GM11168 (cell line): ENCODE results near the gene RTN3.
"Not testable (repeated sequence)": the region's sequence is repeated elsewhere in the genome, so short reads cannot be mapped to it uniquely, and the experiment has no call there.

Experiments used
- in situ Hi-C: fragments of 300-500 bp; cut with MboI; formaldehyde crosslinking; loops from one replicate; pipeline ENCODE4 v1.12.0; 2022; ENCODE audit warnings: low sequenced_read_pairs; ENCODE audit not compliant: unreplicated experiment

The RTN3 gene

GRCh38 chr11:63681321-63682065 lies at the start of gene RTN3:
Gene RTN3 (plus strand): TSS chr11:63681500. CDS start chr11:63681637, 137 bp downstream.
- in situ Hi-C loops: no loop called here

- in situ Hi-C loops: no loop called here
These were observed 45.4 kb upstream of the RTN3 start for GRCh38 chr11:63635762-63636465.

DNA sequence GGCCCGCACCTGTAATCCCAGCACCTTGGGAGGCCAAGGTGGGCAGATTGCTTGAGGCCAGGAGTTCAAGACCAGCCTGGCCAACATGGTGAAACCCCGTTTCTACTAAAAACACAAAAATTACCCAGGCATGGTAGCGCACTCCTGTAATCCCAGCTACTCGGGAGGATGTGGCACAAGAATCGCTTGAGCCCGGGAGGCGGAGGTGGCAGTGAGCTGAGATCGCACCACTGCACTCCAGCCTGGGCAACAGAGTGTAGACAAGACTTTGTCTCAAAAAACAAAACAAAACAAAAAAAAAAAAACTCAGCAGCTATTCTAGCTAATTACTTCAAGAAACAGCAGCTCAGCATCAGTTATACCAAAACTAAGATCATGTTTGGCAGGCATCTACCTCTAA lies 42.9 kb upstream of the RTN3 start:
- in situ Hi-C loops: not testable (repeated sequence)

- in situ Hi-C loops: no loop called here
These were observed 42.0 kb upstream of the RTN3 start for GRCh38 chr11:63639199-63639832.

- in situ Hi-C loops: loop anchor here (5.0 kb wide), 1 partner anchor 164 kb away; no protein-coding TSS in a partner anchor
These were observed 39.6 kb upstream of the RTN3 start for GRCh38 chr11:63641727-63642126.

DNA sequence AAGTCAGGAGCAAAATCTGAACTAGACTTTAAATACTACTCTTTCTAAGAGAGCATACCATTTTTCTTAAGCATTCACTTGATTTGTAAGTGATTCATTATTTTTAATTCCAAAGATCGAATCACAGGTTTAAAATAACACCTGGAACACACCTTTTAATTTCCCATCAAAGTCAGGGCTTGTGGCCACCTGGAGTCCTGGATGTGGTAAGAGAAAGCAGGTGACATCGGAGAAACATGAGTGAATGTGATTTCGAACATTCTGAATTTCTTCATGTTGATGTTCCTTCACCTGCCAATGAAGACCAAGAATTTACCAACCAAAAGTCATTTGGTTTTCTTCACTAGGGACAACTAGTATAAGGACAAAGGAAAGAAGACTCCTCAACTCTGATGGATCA lies 38.1 kb upstream of the RTN3 start:
- in situ Hi-C loops: loop anchor here (5.0 kb wide), 1 partner anchor 166 kb away; no protein-coding TSS in a partner anchor

DNA sequence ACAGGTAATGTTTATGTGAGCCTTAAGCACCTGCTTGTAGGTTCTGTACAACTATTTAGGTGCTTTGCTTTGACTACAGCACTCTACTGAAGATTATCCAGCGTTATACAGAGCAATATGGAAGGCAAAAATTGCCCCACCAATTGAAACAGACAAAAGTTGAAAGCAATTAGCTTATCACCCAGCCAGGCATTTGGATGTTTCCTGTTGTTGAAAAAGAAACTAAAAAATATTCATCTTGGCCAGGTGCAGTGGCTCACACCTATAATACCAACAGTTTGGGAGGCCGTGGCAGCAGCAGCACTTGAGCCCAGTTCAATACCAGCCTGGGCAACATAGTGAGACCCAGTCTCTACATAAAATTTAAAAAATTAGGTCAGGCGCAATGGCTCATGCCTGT lies 28.6 kb upstream of the RTN3 start:
- in situ Hi-C loops: no loop called here

- in situ Hi-C loops: no loop called here
These were observed 20.3 kb upstream of the RTN3 start for GRCh38 chr11:63660972-63661371.

DNA sequence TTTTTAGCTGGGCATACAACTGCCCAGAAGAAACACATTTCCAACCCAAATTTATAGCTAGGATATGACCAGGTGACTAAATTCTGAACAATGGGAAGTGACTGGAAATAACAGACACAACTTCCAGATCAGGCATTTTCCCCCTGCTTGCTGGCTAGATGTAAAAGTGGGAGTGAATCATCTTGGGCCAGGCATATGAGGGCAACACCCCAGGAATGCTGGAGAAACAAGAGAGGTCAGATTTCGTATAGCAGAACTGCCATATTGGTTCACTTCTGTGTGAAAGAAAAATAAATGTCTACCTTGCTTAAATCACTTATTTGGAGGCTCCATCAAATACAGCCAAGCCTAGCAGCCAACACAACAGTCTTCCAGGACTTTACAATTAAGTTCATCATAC lies 17.5 kb upstream of the RTN3 start:
- in situ Hi-C loops: no loop called here

GRCh38 chr11:63666874-63667273 lies 14.4 kb upstream of the RTN3 start:
- in situ Hi-C loops: no loop called here

GRCh38 chr11:63667995-63668795 lies 13.1 kb upstream of the RTN3 start:
- in situ Hi-C loops: no loop called here

- in situ Hi-C loops: no loop called here
These were observed 11.2 kb upstream of the RTN3 start for GRCh38 chr11:63670096-63670432.

GRCh38 chr11:63670433-63671321 lies 10.6 kb upstream of the RTN3 start:
- in situ Hi-C loops: no loop called here

DNA sequence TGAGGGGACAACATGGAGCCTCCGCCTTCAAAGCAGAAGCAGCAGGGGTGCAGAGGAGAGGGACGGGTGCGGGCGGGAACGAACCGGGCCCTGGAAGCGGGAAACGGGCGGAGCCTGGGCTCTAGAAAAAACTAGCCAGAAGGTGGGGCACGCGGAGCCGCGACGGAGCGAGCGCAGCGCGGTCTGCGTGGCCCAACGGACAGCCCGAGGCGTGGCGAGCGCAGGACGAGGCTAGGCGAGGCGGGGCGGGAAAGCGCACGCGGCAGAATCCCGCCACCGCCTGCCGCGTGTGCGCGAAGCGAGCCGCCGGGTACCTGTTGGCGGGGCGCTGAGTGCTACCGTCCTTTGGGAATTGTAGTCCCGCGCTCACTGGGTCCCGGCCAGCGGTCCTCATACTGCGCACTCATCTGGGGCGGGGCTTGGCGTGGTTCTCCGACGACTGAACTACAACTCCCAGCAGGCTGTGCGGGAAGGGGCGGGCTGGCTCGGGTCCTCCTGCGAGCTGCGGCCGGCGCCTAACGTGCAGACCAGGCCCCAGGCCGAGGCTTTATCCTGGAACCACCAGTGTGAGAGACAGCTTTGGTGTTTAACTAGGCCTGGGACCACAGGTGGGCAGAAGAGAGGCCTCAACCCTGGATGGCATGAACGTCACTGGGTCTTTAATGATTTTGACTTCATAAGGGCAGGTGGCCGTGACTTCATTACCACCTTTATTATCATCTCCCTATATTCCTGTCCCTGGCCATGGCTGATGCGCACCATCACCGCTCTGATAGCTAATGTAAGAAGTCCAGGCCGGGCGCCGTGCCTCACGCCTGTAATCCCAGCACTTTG lies 9.8 kb upstream of the RTN3 start, which contains the start of gene ATL3:
Gene ATL3, minus strand, starts transcription at position 55 of the 834 bp plus-strand sequence. Its CDS starts 41 bp downstream, at position 14.
- in situ Hi-C loops: no loop called here

GRCh38 chr11:63672156-63672463 lies 9.2 kb upstream of the RTN3 start:
- in situ Hi-C loops: no loop called here

DNA sequence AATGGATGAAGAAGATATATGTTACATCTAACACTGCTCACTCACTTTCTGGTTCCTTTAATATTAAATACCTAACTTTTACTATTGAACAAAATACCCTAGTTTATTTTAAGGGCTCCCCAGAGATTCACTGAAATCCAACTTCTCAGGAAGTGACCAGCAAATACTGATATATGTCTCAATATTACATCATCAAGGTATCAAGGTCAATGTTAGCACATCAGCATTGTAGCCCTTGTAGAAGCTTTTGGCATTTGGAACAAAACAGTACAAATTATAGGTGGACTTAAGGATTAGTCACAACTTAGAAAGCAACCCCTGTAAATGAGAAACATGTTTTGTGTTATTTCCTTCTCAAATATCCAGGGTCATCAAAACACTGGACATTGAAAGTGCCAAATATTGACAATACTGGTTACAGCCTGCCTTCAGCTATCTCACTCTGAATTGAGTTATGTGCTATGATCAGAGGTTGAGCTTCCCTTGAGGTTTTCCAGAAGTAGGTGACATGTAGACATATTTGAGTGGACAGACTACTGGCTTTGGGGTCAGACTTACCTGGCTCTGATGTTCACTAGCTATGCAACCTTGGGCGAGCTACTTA lies 8.3 kb upstream of the RTN3 start:
- in situ Hi-C loops: no loop called here

DNA sequence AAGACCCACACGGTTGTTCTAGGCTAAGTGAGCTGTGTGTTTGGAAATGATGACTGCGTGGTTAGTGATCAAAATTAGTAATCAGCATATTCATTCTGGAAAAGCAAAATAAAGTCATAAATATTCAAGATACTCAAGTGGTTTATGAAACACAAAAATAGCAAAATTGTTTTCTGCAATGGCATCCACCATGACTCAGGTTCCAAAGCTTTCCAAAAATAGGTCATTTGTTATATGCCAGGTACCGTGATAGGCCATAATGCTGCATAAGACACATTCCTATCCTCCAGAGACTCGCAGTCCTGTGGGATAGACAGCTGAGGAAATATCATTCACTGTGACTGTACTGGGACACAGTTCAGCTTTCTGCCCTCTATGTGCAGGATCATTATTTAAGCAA lies 7.7 kb upstream of the RTN3 start:
- in situ Hi-C loops: no loop called here

- in situ Hi-C loops: no loop called here
These were observed 423 bp upstream of the RTN3 start for GRCh38 chr11:63680834-63681320.
